GM23338 (cell line): ENCODE data around the gene SIRT4.

Experiments
- CTCF ChIP-seq, 2 experiments: fragments of 200-600 bp in 1 of 2; sonication (generic) in 1 of 2; conservative IDR thresholded peaks; 2 replicates each; pipeline versions ENCODE4 v1.5.1 to v1.6.1; 2016 to 2017; ENCODE audit warnings: antibody characterized with exemption in 2 of 2, low read depth in 2 of 2, mild to moderate bottlenecking in 2 of 2, moderate library complexity in 1 of 2
- ETS1 ChIP-seq: IDR thresholded peaks from 2 replicates; pipeline ENCODE4 v1.6.1; 2016; ENCODE audit warnings: antibody characterized with exemption
- POLR2AphosphoS5 ChIP-seq: IDR thresholded peaks from 2 replicates; pipeline ENCODE4 v1.6.1; 2016; ENCODE audit warnings: antibody characterized with exemption, low read depth

GRCh38 chr12:120332041-120332440 is 29.9 kb downstream of the SIRT4 start:
- no peak for TF ChIP-seq ETS1
- TF ChIP-seq CTCF (conservative IDR thresholded peaks at IDR 0.05; ENCODE audit: low read depth in 2 of 2) = no peak
- no peak for TF ChIP-seq POLR2AphosphoS5
